NT2/D1 (cell line): ENCODE data around the gene ADAMTS20.

Source experiments
- SUZ12 ChIP-seq: IDR thresholded peaks from 2 replicates; pipeline ENCODE4 v1.6.1; 2011; ENCODE audit not compliant: insufficient read length, insufficient read depth; ENCODE audit errors: extremely low read depth
- YY1 ChIP-seq: IDR thresholded peaks from 2 replicates; pipeline ENCODE4 v1.6.1; 2011; ENCODE audit not compliant: insufficient read length, insufficient read depth
- ZNF274 ChIP-seq: IDR thresholded peaks from 2 replicates; pipeline ENCODE4 v1.6.1; 2011; ENCODE audit warnings: mild to moderate bottlenecking, low read depth, low read length

DNA sequence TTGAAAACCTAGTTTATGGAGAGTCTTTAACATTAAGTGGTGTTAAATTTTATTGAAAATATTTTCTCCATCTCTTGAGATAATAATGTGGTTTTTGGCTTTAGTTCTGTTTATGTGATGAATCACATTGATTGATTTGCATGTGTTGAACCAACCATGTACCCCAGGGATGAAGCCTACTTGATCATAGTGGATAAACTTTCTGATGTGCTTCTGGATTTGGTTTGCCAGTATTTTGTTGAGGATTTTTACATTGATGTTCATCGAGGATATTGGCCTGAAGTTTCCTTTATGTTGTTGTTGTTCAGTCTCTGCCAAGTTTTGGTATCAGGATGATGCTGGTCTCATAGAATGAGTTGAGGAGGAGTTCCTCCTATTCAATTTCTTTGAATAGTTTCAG lies 222.6 kb downstream of the ADAMTS20 start:
- TF ChIP-seq YY1 = no peak
- TF ChIP-seq SUZ12 = no peak
- no peak for TF ChIP-seq ZNF274
